Islet of Langerhans (tissue), 1 donor: Measurements from ENCODE around the gene HEATR1.
"Not testable (repeated sequence)": the region's sequence is repeated elsewhere in the genome, so short reads cannot be mapped to it uniquely, and the experiment has no call there.

ENCODE experiments used
- FAIRE-seq: peaks from one replicate; lab custom pipeline; 2011; peaks lifted over from hg19 to GRCh38; lab: Jason Lieb, UNC

Gene HEATR1

DNA sequence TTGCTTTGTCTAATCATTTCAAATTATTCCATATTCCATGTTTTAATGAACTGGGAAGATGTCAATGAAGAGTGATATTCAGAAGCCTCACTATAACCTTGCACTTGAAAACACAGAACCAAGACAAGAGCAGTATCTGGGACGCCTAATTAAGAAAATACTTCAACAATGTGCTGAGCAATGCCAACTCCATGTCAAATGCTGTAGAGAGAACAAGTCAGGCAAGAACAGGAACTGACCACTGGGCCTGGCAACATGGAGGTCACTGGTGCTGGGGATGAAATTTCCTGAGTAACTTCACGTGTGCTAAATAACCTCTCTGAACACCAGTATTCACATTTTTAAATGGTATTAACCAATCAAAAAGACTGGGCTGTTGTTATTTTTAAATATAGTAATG, 22.8 kb downstream of the HEATR1 start:
- FAIRE-seq = no peak

- not testable (repeated sequence) for FAIRE-seq
Measured at GRCh38 chr1:236580404-236580803, 23.9 kb downstream of the HEATR1 start.

- no peak for FAIRE-seq
Measured at GRCh38 chr1:236578661-236579060, 25.7 kb downstream of the HEATR1 start.

DNA sequence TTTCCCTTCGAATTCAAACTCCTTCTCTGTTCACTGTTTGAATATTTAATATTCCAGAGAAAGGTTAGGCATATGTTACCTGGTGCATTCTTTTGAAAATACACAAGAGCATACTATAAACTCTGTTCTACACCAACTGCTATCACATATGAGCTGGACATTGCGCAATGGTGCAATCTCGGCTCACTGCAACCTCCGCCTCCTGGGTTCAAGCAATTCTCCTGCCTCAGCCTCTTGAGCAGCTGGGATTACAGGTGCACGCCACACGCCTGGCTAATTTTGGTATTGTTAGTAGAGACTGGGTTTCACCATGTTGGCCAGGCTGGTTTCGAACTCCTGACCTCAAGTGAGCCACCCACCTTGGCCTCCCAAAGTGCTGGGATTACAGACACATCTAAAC, 27.3 kb downstream of the HEATR1 start:
- not testable (repeated sequence) for FAIRE-seq

DNA sequence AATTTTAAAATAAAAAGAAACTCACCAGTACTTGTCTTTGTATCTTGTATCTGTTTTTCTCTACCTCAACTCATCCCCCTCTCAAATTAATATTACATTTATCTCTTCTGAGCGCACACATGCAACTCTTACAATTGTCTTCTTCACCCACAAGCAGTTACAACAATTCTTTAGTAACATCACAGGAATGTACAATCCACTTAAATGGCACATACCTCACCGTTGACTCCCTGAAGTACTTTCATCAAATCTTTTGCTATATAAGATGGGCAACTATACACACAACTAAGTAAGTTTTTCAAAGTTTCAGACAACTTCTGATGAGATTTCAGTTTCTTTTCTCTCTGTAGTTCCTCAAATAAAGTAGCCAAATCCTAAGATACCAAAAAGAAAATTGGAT, 28.3 kb downstream of the HEATR1 start:
- no peak for FAIRE-seq

DNA sequence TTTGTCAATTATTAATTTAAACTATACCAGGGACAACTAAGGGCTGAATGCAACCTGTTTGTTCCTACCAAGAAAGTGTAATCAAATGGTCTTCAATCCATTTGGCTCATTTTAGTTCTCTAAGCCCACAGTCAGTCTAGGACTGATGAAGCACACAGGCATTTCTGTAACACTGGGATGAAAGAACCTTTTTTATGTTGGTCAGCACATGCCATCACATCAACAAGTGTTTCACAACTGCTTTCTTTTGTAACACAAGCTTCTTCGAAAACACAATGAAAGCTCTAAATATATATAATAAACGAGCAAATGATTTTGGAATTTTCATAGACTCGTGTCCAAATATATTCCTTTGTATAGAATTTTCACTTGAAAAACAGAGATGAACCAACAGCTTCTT, 28.8 kb downstream of the HEATR1 start:
- no peak for FAIRE-seq

DNA sequence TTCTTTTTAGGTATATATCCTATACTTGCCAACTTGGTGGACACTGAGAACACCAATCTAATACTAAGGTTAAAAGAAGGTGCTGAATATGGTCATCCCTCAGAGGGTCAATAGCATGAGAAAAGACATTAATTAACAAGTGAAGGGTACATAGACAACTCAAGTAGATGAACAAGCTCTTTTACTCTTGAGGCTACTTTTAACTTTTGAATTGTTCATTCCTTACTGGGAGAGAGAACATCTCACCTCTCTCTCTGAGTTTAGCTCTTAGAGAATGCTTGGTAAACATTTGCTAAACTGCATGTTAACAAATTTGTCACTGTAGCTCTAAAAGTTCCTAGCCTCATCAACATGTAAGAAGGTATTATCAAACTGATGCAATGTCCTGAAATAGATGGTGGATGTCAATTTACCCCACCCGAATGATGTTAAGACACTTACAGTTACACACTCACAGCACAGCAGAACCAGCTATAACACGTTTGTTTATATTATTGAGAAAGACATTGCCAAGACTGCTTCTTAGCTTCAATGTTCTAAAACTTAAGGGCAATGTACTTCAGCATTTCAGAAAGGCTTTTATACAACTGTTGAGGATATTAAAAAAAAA, 35.9 kb downstream of the HEATR1 start:
- no peak for FAIRE-seq

- no peak for FAIRE-seq
Measured at GRCh38 chr1:236565530-236565929, 38.8 kb downstream of the HEATR1 start.

DNA sequence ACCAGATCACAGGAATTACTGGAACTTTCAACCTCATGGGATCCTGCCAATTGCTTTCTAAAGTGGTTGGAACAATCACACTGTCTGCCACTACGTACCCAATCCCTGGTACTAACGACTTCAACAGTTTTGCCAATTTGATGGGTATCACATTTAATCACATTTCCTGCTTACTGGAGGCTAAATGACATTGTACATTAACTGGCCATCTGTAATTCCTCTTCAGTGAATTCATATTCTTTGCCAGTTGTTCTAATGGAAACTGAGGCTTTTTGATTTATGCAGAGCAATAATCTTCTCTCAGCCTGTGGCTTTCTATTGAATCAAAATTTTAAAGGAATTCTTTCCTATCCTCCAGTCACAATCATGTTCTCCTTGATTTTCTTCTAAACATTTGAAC, 42.3 kb downstream of the HEATR1 start:
- no peak for FAIRE-seq

- FAIRE-seq = no peak
Measured at GRCh38 chr1:236560213-236560771, 44.0 kb downstream of the HEATR1 start.

- no peak for FAIRE-seq
Measured at GRCh38 chr1:236558846-236559245, 45.5 kb downstream of the HEATR1 start.

- FAIRE-seq = no peak
Measured at GRCh38 chr1:236558081-236558480, 46.2 kb downstream of the HEATR1 start.

- no peak for FAIRE-seq
Measured at GRCh38 chr1:236556606-236557005, 47.7 kb downstream of the HEATR1 start.

DNA sequence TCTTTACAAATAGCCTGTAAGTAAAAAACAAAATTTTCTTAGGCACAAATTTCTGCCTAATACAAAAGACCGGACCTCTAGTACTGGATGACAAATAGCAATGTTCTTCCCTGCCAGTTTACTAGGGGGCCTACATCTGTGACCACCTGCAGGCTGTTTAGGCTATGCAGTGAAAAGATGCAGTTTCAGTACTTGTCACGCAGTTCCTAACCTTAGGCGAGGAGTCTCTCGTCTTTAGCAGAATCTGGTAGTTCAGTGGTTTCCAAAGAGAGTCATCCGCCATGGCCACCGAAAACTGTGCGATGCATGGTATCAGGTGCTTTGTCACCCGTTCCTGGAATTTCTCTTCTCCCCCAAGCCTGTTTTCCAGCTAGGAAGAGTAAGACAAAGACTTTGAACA, 50.9 kb downstream of the HEATR1 start:
- FAIRE-seq = no peak

DNA sequence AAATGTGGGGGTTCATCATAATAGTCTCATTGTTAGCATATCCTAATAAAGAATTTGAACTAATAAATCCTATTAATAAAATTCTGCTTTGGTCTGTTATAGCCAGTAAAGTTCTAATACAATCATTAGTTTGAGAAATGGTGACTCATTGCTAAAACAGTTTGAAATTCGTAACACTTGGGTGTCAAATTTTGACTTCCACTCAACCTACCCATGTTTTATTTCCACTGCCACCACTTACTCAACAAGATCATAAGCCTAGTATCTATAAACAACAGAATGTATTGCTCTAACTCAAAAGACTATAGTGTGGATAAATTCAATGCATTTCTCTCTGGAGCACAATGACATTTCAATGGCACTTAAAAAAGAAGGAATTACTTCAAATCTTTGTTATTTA, 51.4 kb downstream of the HEATR1 start:
- FAIRE-seq = no peak

GRCh38 chr1:236552096-236552495, 52.2 kb downstream of the HEATR1 start:
- FAIRE-seq = no peak

DNA sequence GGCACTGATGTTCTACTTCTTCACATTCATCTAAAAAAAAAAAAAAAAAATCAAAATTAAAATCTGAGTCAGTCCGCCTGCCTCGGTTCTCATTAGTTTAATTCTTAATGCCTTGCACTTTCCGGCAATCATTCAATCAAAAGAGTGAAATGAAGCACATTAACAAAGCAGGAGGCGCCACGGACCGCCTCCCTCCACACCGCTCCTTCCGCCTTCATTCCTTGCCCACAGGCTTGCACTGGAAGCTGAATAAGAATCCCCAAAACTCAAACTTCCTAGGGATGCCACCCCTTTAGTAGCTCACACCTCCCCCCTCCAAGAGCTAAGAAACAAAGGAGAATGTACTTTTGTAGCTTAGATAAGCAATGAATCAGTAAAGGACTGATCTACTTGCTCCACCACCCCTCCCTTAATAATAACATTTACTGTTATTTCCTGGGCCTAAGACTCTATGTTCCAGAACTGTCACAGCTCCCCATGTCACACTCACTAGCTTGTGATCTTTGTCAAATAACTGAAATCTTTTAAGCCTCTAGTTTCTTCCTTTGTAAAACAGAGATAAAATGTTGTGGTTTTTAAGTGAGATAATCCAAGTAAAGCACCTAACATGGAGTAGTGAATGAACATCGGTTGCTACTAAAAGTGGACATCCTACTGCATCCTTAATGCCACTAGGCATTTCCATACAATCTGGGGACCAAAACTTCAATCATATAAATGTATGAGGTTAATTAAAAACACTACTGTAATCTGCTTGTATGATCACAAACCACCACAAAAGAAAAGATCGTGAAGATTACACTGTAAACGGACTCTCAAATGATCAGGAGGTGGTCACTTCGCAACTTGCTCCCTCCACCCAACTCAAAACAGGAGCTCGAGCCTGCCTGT, 53.1 kb downstream of the HEATR1 start:
- FAIRE-seq = no peak

GRCh38 chr1:236548452-236548851, 55.9 kb downstream of the HEATR1 start:
- no peak for FAIRE-seq

GRCh38 chr1:236545621-236546169, 58.6 kb downstream of the HEATR1 start:
- FAIRE-seq = no peak

- FAIRE-seq = no peak
Measured at GRCh38 chr1:236543065-236543669, 61.1 kb downstream of the HEATR1 start.

GRCh38 chr1:236541710-236542109, 62.6 kb downstream of the HEATR1 start:
- FAIRE-seq = no peak

GRCh38 chr1:236540813-236541465, 63.4 kb downstream of the HEATR1 start:
- no peak for FAIRE-seq
